ENCODE results near the gene TNS3.

TNS3 gene

GRCh38 chr7:47529405-47529804, 52.5 kb downstream of the TNS3 start:
- Histone ChIP-seq H3K27ac (no peak overlapping the region), H3K4me3 (ENCODE audit: low read depth, low read length) (no peak overlapping the region), H3K36me3 (no peaks in the 10 kb centered on the region), H3K9me3 (ENCODE audit: severe bottlenecking) (no peaks in the 10 kb centered on the region), H3K27me3 (ENCODE audit: insufficient read depth, low read depth, severe bottlenecking) (no peaks in the 10 kb centered on the region)
- no peak for TF ChIP-seq CTCF (IDR thresholded peaks at IDR 0.05; ENCODE audit: low read depth, low read length)
- no peak for DNase-seq

GRCh38 chr7:47528471-47528870, 53.4 kb downstream of the TNS3 start:
- no peak for TF ChIP-seq CTCF (IDR thresholded peaks at IDR 0.05; ENCODE audit: low read depth, low read length)
- H3K36me3 ChIP-seq, result no peaks in the 10 kb centered on the region
- H3K27ac ChIP-seq, result no peak overlapping the region
- no peaks in the 10 kb centered on the region for H3K27me3 ChIP-seq (ENCODE audit: insufficient read depth, low read depth, severe bottlenecking)
- no peaks in the 10 kb centered on the region for H3K9me3 ChIP-seq (ENCODE audit: severe bottlenecking)
- H3K4me3 ChIP-seq (ENCODE audit: low read depth, low read length), result no peak overlapping the region
- no peak for DNase-seq

GRCh38 chr7:47526466-47526865, 55.4 kb downstream of the TNS3 start:
- no peak for TF ChIP-seq CTCF (IDR thresholded peaks at IDR 0.05; ENCODE audit: low read depth, low read length)
- H3K9me3 ChIP-seq (ENCODE audit: severe bottlenecking), result no peaks in the 10 kb centered on the region
- no peak overlapping the region for H3K27ac ChIP-seq
- H3K27me3 ChIP-seq (ENCODE audit: insufficient read depth, low read depth, severe bottlenecking), result no peaks in the 10 kb centered on the region
- DNase-seq, result no peak
- no peak overlapping the region for H3K4me3 ChIP-seq (ENCODE audit: low read depth, low read length)
- H3K36me3 ChIP-seq, result no peaks in the 10 kb centered on the region

- DNase-seq, result no peak
- Histone ChIP-seq H3K4me3 (ENCODE audit: low read depth, low read length) (no peak overlapping the region), H3K9me3 (ENCODE audit: severe bottlenecking) (no peaks in the 10 kb centered on the region), H3K27ac (no peak overlapping the region), H3K36me3 (no peaks in the 10 kb centered on the region), H3K27me3 (ENCODE audit: insufficient read depth, low read depth, severe bottlenecking) (no peaks in the 10 kb centered on the region)
- no peak for TF ChIP-seq CTCF (IDR thresholded peaks at IDR 0.05; ENCODE audit: low read depth, low read length)
These were observed 56.8 kb downstream of the TNS3 start for GRCh38 chr7:47525066-47525623.

- H3K27me3 ChIP-seq (ENCODE audit: insufficient read depth, low read depth, severe bottlenecking), result no peaks in the 10 kb centered on the region
These were observed 58.5 kb downstream of the TNS3 start for GRCh38 chr7:47523401-47523800.

More at GRCh38 chr7:47523401-47523800, 58.5 kb downstream of the TNS3 start:
- Histone ChIP-seq H3K4me3 (ENCODE audit: low read depth, low read length) (no peak overlapping the region), H3K36me3 (no peaks in the 10 kb centered on the region), H3K9me3 (ENCODE audit: severe bottlenecking) (no peaks in the 10 kb centered on the region), H3K27ac (no peak overlapping the region)
- no peak for DNase-seq
- TF ChIP-seq CTCF (IDR thresholded peaks at IDR 0.05; ENCODE audit: low read depth, low read length), result no peak
